IMR-90 (cell line): ENCODE results near the gene BPIFA3. TPM values are rescaled to one million over a fixed set of nuclear protein-coding genes. Genes with fewer than 3 reads are reported as not detected.

Experiments
- ATAC-seq: fragments of 200-7000 bp; cut with Tn5 transposase; 2 replicates; pipeline ENCODE4 v1.9.1; 2020; ENCODE audit warnings: low read depth, mild to moderate bottlenecking, moderate library complexity
- BruUV-seq: library from RNA; stranded (reverse); fragments of 400-500 nt; replicated peaks from 2 replicates; lab custom pipeline; 2021; lab: Mats Ljungman, UMichigan
- CTCF ChIA-PET: fragments of 300-600 bp; formaldehyde crosslinking; extraction: SDS; loops from one replicate; lab custom pipeline; 2021; ENCODE audit warnings: antibody characterized with exemption; lab: Yijun Ruan, JAX
- POLR2A ChIA-PET: fragments of 300-600 bp; sonication (Branson Sonifier 250); formaldehyde crosslinking; loops from one replicate; lab custom pipeline; 2022; ENCODE audit warnings: antibody characterized with exemption; ENCODE audit not compliant: unreplicated experiment; lab: Charles Lee
- DNase-seq: peaks from one replicate; pipeline ENCODE4 v3.0.0; 2013
- H2AFZ ChIP-seq: replicated peaks from 2 replicates; pipeline ENCODE3; 2013; ENCODE audit warnings: low read length, mild to moderate bottlenecking; ENCODE audit not compliant: poor library complexity
- H2AK5ac ChIP-seq: 2 replicates; pipeline ENCODE4 v1.6.1; 2013; ENCODE audit warnings: low read depth, low read length, inconsistent platforms
- H2AK9ac ChIP-seq: replicated peaks from 2 replicates; pipeline ENCODE3; 2013; ENCODE audit warnings: mild to moderate bottlenecking, low read depth, low read length, moderate library complexity; ENCODE audit not compliant: poor library complexity
- H2BK120ac ChIP-seq: 2 replicates; pipeline ENCODE4 v1.6.1; 2013; ENCODE audit warnings: low read depth, low read length, inconsistent platforms
- H2BK15ac ChIP-seq: 3 replicates; pipeline ENCODE4 v1.6.1; 2013; ENCODE audit warnings: low read depth, low read length, inconsistent platforms
- H2BK20ac ChIP-seq: 2 replicates; pipeline ENCODE4 v1.6.1; 2013; ENCODE audit warnings: low read depth, mild to moderate bottlenecking, inconsistent platforms, low read length, moderate library complexity
- H2BK5ac ChIP-seq: 2 replicates; pipeline ENCODE4 v1.6.1; 2013; ENCODE audit warnings: mild to moderate bottlenecking, low read depth, low read length, inconsistent platforms; ENCODE audit not compliant: poor library complexity, severe bottlenecking
- H3K14ac ChIP-seq: replicated peaks from 2 replicates; pipeline ENCODE4 v1.6.1; 2013; ENCODE audit warnings: low read depth, low read length, inconsistent platforms
- H3K18ac ChIP-seq: 2 replicates; pipeline ENCODE4 v1.6.1; 2013; ENCODE audit warnings: low read depth, low read length, control low read depth
- H3K23ac ChIP-seq: 2 replicates; pipeline ENCODE4 v1.6.1; 2013; ENCODE audit warnings: low read depth, low read length, inconsistent platforms
- H3K27ac ChIP-seq: 2 replicates; pipeline ENCODE4 v1.5.1; 2013; ENCODE audit warnings: mild to moderate bottlenecking, control low read depth, low read length; ENCODE audit not compliant: insufficient read depth
- H3K27me3 ChIP-seq: 2 replicates; pipeline ENCODE4 v1.6.1; 2013; ENCODE audit warnings: low read length; ENCODE audit not compliant: control insufficient read depth, insufficient read depth
- H3K36me3 ChIP-seq: 2 replicates; pipeline ENCODE4 v1.6.1; 2013; ENCODE audit warnings: low read length, mixed read lengths; ENCODE audit not compliant: control insufficient read depth, insufficient read depth
- H3K4ac ChIP-seq: 2 replicates; pipeline ENCODE4 v1.6.1; 2013; ENCODE audit warnings: low read depth, low read length, inconsistent platforms
- H3K4me1 ChIP-seq: 2 replicates; pipeline ENCODE4 v1.6.1; 2013; ENCODE audit warnings: low read length, mixed read lengths; ENCODE audit not compliant: control insufficient read depth, insufficient read depth
- H3K4me2 ChIP-seq: 2 replicates; pipeline ENCODE4 v1.6.1; 2013; ENCODE audit warnings: low read depth, mild to moderate bottlenecking, control low read depth, low read length, moderate library complexity
- H3K4me3 ChIP-seq: 2 replicates; pipeline ENCODE4 v1.5.1; 2013; ENCODE audit warnings: low read depth, mild to moderate bottlenecking, control low read depth, low read length, moderate library complexity; ENCODE audit not compliant: insufficient read depth
- H3K56ac ChIP-seq: 2 replicates; pipeline ENCODE4 v1.6.1; 2013; ENCODE audit warnings: low read length, inconsistent platforms; ENCODE audit not compliant: insufficient read depth; ENCODE audit errors: extremely low read depth
- H3K79me1 ChIP-seq, 2 experiments: 2 replicates each; pipeline ENCODE4 v1.6.1; 2013; ENCODE audit warnings: low read length in 2 of 2, inconsistent platforms in 1 of 2, low read depth in 1 of 2
- H3K9ac ChIP-seq: 2 replicates; pipeline ENCODE4 v1.6.1; 2013; ENCODE audit warnings: low read depth, low read length, control low read depth
- H3K9me1 ChIP-seq: 2 replicates; pipeline ENCODE4 v1.6.1; 2013; ENCODE audit warnings: low read length, inconsistent platforms; ENCODE audit not compliant: insufficient read depth
- H3K9me3 ChIP-seq: 2 replicates; pipeline ENCODE4 v1.6.1; 2013; ENCODE audit warnings: low read length; ENCODE audit not compliant: control insufficient read depth, insufficient read depth
- H4K20me1 ChIP-seq: 2 replicates; pipeline ENCODE4 v1.6.1; 2013; ENCODE audit warnings: low read length, inconsistent platforms; ENCODE audit not compliant: insufficient read depth
- H4K5ac ChIP-seq: 2 replicates; pipeline ENCODE4 v1.6.1; 2013; ENCODE audit warnings: mild to moderate bottlenecking, low read depth, low read length, control low read depth
- H4K8ac ChIP-seq, 2 experiments: 2 replicates each; pipeline ENCODE4 v1.6.1; 2013; ENCODE audit warnings: low read depth in 2 of 2, low read length in 2 of 2, control low read depth in 1 of 2, inconsistent platforms in 1 of 2
- H4K91ac ChIP-seq: 2 replicates; pipeline ENCODE4 v1.6.1; 2013; ENCODE audit warnings: low read depth, low read length, inconsistent platforms; ENCODE audit not compliant: insufficient read depth
- BHLHE40 ChIP-seq: fragments of 150-350 bp; IDR thresholded peaks from 2 replicates; pipeline ENCODE4 v1.6.1; 2016; ENCODE audit warnings: mild to moderate bottlenecking, low read depth, low read length
- CEBPB ChIP-seq: IDR thresholded peaks from 2 replicates; pipeline ENCODE4 v1.6.1; 2012; ENCODE audit warnings: low read depth, low read length, improper control_type of control experiment
- MAFK ChIP-seq: IDR thresholded peaks from 2 replicates; pipeline ENCODE4 v1.6.1; 2012; ENCODE audit warnings: low read depth, low read length, improper control_type of control experiment
- MAZ ChIP-seq: IDR thresholded peaks from 2 replicates; pipeline ENCODE4 v1.6.1; 2012; ENCODE audit warnings: low read depth, mild to moderate bottlenecking, low read length, improper control_type of control experiment, moderate library complexity, borderline replicate concordance
- MXI1 ChIP-seq: IDR thresholded peaks from 2 replicates; pipeline ENCODE4 v1.6.1; 2012; ENCODE audit warnings: low read depth, mild to moderate bottlenecking, low read length, moderate library complexity, borderline replicate concordance
- SMC3 ChIP-seq: fragments of 150-350 bp; IDR thresholded peaks from 2 replicates; pipeline ENCODE4 v1.6.1; 2016; ENCODE audit warnings: low read depth, mild to moderate bottlenecking, antibody characterized with exemption, low read length, moderate library complexity
- USF2 ChIP-seq: fragments of 150-350 bp; IDR thresholded peaks from 2 replicates; pipeline ENCODE4 v1.6.1; 2017; ENCODE audit warnings: mild to moderate bottlenecking, antibody characterized with exemption, low read length, low read depth
- WGBS, 2 experiments: methylation state at CpG; one replicate each; pipeline versions ENCODE4 v1.1.5 to v1.1.7; 2013; ENCODE audit warnings: missing lambda C conversion rate in 2 of 2; ENCODE audit not compliant: insufficient read length in 1 of 2; ENCODE audit errors: extremely low coverage in 2 of 2; 5-methylcytosine and 5-hydroxymethylcytosine counted together
- dilution Hi-C: fragments of 300-500 bp; cut with HindIII; formaldehyde crosslinking; loops from one replicate; pipeline ENCODE4 v1.14.3; 2018; ENCODE audit warnings: low sequenced_read_pairs; ENCODE audit not compliant: unreplicated experiment
- in situ Hi-C: fragments of 300-500 bp; cut with MboI; formaldehyde crosslinking; loops from 3 replicates; pipeline ENCODE4 v1.14.3; 2019; ENCODE audit warnings: low sequenced_read_pairs, inconsistent platforms, mixed read lengths
- intact Hi-C: fragments of 100-400 bp; cut with micrococcal nuclease; formaldehyde crosslinking; loops from 2 replicates; pipeline ENCODE4 v1.10.0; 2022
- polyA plus RNA-seq, 3 experiments: library from polyadenylated mRNA; depleted of rRNA; stranded (reverse); fragments of >200 nt; gene quantifications; 2 replicates each; pipeline ENCODE4 v1.2.3, GENCODE V29; 2012; ENCODE audit warnings: low replicate concordance in 1 of 3
- total RNA-seq: library from RNA; depleted of rRNA; stranded (reverse); fragments of >200 nt; gene quantifications from 2 replicates; pipeline ENCODE4 v1.2.3, GENCODE V29; 2012
- TF ChIP-seq, protein P1 (sequence below): fragments of 150-350 bp; IDR thresholded peaks from 2 replicates; pipeline ENCODE4 v1.6.1; 2016; ENCODE audit warnings: low read depth, mild to moderate bottlenecking, low read length, moderate library complexity, borderline replicate concordance

BPIFA3 gene
- total and polyA plus RNA-seq, 2 of the 4 experiments (the other 2 are of a cell fraction): not detected

- H3K4me3 ChIP-seq: no peak overlapping the region
- H3K9me1 ChIP-seq: no peaks in the 10 kb centered on the region
- intact Hi-C loops: no loop called here
- no peak overlapping the region for H2BK15ac ChIP-seq
- no peak overlapping the region for H4K8ac ChIP-seq
- no peak overlapping the region for H3K18ac ChIP-seq
- H4K5ac ChIP-seq: no peak overlapping the region
- BruUV-seq: no TSS peak
- ChIA-PET CTCF (no interaction called here), POLR2A (no interaction called here)
- H4K20me1 ChIP-seq: no peaks in the 10 kb centered on the region
- H4K91ac ChIP-seq: no peak overlapping the region
- TF ChIP-seq USF2 (no peak), MXI1 (no peak), SMC3 (no peak), BHLHE40 (no peak), CEBPB (no peak), MAZ (no peak), MAFK (no peak)
- TF ChIP-seq, protein P1, sequence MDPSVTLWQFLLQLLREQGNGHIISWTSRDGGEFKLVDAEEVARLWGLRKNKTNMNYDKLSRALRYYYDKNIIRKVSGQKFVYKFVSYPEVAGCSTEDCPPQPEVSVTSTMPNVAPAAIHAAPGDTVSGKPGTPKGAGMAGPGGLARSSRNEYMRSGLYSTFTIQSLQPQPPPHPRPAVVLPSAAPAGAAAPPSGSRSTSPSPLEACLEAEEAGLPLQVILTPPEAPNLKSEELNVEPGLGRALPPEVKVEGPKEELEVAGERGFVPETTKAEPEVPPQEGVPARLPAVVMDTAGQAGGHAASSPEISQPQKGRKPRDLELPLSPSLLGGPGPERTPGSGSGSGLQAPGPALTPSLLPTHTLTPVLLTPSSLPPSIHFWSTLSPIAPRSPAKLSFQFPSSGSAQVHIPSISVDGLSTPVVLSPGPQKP: no peak
- no peak overlapping the region for H2AFZ ChIP-seq
- no peak overlapping the region for H2BK120ac ChIP-seq
- DNase-seq (no peak), ATAC-seq (no peak)
- no peaks in the 10 kb centered on the region for H3K4me1 ChIP-seq
- no peak overlapping the region for H2AK5ac ChIP-seq
- no peaks in the 10 kb centered on the region for H3K79me1 ChIP-seq
- in situ Hi-C loops: no loop called here
- no peaks in the 10 kb centered on the region for H3K36me3 ChIP-seq
- H3K23ac ChIP-seq: no peak overlapping the region
- H3K9ac ChIP-seq: no peak overlapping the region
- no peak overlapping the region for H3K27ac ChIP-seq
- H3K56ac ChIP-seq: no peak overlapping the region
- WGBS, 2 experiments: 33% methylated on average over 3 of the region's 5 CpGs; no CpG with 5 or more reads in 1 of the 2 experiments
- dilution Hi-C loops: no loop called here
- no peak overlapping the region for H3K4ac ChIP-seq
- no peak overlapping the region for H2AK9ac ChIP-seq
- H3K27me3 ChIP-seq: peaks cover 3% of the 10 kb centered on the region; the same call in 1 of the 2 replicates
- H3K4me2 ChIP-seq: no peak overlapping the region
- no peak overlapping the region for H2BK20ac ChIP-seq
- H2BK5ac ChIP-seq: no peak overlapping the region
- no peaks in the 10 kb centered on the region for H3K9me3 ChIP-seq
- no peak overlapping the region for H3K14ac ChIP-seq
These were observed 46.6 kb downstream of the BPIFA3 start for GRCh38 chr20:33263784-33264183.
